Measurements from ENCODE around the gene CCL24.
"Not testable (repeated sequence)": the region's sequence is repeated elsewhere in the genome, so short reads cannot be mapped to it uniquely, and the experiment has no call there.

- TF ChIP-seq, protein P1, sequence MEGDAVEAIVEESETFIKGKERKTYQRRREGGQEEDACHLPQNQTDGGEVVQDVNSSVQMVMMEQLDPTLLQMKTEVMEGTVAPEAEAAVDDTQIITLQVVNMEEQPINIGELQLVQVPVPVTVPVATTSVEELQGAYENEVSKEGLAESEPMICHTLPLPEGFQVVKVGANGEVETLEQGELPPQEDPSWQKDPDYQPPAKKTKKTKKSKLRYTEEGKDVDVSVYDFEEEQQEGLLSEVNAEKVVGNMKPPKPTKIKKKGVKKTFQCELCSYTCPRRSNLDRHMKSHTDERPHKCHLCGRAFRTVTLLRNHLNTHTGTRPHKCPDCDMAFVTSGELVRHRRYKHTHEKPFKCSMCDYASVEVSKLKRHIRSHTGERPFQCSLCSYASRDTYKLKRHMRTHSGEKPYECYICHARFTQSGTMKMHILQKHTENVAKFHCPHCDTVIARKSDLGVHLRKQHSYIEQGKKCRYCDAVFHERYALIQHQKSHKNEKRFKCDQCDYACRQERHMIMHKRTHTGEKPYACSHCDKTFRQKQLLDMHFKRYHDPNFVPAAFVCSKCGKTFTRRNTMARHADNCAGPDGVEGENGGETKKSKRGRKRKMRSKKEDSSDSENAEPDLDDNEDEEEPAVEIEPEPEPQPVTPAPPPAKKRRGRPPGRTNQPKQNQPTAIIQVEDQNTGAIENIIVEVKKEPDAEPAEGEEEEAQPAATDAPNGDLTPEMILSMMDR (IDR thresholded peaks at IDR 0.05): not testable (repeated sequence)
- not testable (repeated sequence) for TF ChIP-seq POLR2A (IDR thresholded peaks at IDR 0.05)
These were observed 24.8 kb upstream of the CCL24 start for GRCh38 chr7:75838281-75838930.

All from right lobe of liver (tissue), 4 donors.